ENCODE measurements around the gene AQP12B.

The AQP12B gene

DNA sequence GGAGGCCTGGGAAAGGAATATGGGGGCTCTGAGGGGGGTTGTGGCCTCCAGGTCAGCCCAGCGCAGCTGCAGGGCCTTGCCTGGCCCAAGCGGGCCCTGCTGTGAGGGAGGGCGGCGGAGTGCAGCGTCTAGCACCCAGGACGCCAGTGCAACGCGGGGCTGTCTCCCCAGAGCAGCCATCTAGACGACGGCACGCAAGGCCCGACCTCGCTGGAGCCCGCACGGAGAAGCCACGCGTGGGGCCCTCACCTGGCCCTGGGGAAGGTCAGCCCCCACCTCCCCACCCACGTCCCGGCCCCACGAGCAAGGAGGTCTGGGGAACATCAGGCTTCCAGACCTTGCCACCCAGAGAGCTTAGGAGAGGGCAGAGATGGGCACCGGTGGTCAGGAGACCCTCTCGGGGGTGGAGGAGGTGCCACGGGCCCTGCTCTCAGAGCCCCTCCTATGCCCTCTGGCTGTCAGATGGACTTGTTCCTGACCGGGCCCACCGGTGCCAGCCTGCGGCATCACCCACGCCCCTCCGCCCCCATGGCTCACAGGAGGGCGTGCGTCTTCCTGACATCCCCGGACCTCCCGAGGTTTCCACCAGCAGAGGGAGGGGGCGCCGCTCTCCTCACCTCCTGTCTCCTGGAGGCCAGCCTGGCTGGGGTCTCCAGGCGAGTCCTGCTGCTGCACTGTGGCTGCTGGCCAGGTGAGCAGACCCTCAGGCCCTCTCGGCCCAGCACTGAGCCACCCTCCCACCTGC is 40.5 kb downstream of the AQP12B start:
- no peak overlapping the region for H3K18ac ChIP-seq (ENCODE audit: low read depth in 1 of 2, low read length in 2 of 2)
- no peak overlapping the region for H2BK120ac ChIP-seq (ENCODE audit: low read depth, low read length)
- peaks cover 5 to 70% of the 10 kb centered on the region in 2 experiments for H3K27me3 ChIP-seq (ENCODE audit: control insufficient read depth in 1 of 2, insufficient read depth in 1 of 2, low read length in 2 of 2)
- no peaks in the 10 kb centered on the region for H3K9me3 ChIP-seq (ENCODE audit: control insufficient read depth, low read length)
- no peaks in the 10 kb centered on the region for H3K79me1 ChIP-seq (replicated peaks; ENCODE audit: low read length, poor library complexity, severe bottlenecking)
- H3K36me3 ChIP-seq (ENCODE audit: control insufficient read depth in 1 of 2, insufficient read depth in 2 of 2, low read depth in 1 of 2, low read length in 2 of 2), result no peaks in the 10 kb centered on the region
- H3K4me3 ChIP-seq (ENCODE audit: insufficient read depth in 1 of 2, low read depth in 1 of 2, low read length in 2 of 2), result no peak overlapping the region
- H2AK5ac ChIP-seq (ENCODE audit: low read length, severe bottlenecking), result no peak overlapping the region
- H4K91ac ChIP-seq (ENCODE audit: low read length), result no peak overlapping the region
- no peak overlapping the region for H2BK12ac ChIP-seq (ENCODE audit: low read length in 2 of 2)
- 90% methylated on average over 36 of the region's 36 CpGs for WGBS
- H2BK5ac ChIP-seq (ENCODE audit: low read depth, low read length, poor library complexity, severe bottlenecking), result no peak overlapping the region
- no peak overlapping the region for H3K23ac ChIP-seq (ENCODE audit: low read length in 2 of 2)
- no peak overlapping the region for H3K4me2 ChIP-seq (ENCODE audit: low read length, poor library complexity, severe bottlenecking)
- no peak for DNase-seq
- no peak overlapping the region for H2AFZ ChIP-seq (ENCODE audit: low read depth, low read length)
- peaks cover 2% of the 10 kb centered on the region for H3K4me1 ChIP-seq (ENCODE audit: control insufficient read depth, insufficient read depth, low read depth, low read length)
- H2BK15ac ChIP-seq (ENCODE audit: low read depth, poor library complexity, severe bottlenecking), result no peak overlapping the region
- no peak overlapping the region for H3K9ac ChIP-seq (ENCODE audit: low read length)
- no peak overlapping the region for H3K27ac ChIP-seq (ENCODE audit: low read length, poor library complexity, severe bottlenecking)
- H4K8ac ChIP-seq (ENCODE audit: low read length), result no peak overlapping the region
- H3K4ac ChIP-seq (ENCODE audit: low read depth in 1 of 2, low read length in 2 of 2), result no peak overlapping the region
- no peak overlapping the region for H3K14ac ChIP-seq (ENCODE audit: low read length in 2 of 2)

DNA sequence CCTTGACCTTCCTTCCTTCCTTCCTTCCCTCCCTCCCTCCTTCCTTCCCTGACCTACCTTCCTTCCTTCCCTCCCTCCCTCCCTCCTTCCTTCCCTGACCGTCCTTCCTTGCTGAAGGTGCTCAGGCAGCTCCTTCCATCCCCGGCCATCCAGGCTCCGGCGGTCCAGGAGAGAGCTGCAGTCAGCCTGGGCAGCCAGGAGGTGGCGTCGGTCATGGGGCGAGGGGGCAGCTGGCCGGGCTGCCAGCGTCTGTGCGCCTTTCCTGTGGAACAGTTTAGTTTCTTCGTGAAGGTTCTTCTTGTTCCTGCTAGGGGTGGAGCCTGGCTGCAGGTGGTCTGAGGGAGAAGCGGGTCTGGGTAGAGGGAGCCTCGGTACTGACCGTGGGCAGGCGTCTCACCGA is 41.7 kb downstream of the AQP12B start:
- no peak overlapping the region for H3K4ac ChIP-seq (ENCODE audit: low read depth in 1 of 2, low read length in 2 of 2)
- H4K91ac ChIP-seq (ENCODE audit: low read length), result no peak overlapping the region
- H3K23ac ChIP-seq (ENCODE audit: low read length in 2 of 2), result no peak overlapping the region
- no peak overlapping the region for H2BK5ac ChIP-seq (ENCODE audit: low read depth, low read length, poor library complexity, severe bottlenecking)
- no peak overlapping the region for H2AK5ac ChIP-seq (ENCODE audit: low read length, severe bottlenecking)
- H3K18ac ChIP-seq (ENCODE audit: low read depth in 1 of 2, low read length in 2 of 2), result no peak overlapping the region
- H3K14ac ChIP-seq (ENCODE audit: low read length in 2 of 2), result no peak overlapping the region
- H3K4me3 ChIP-seq (ENCODE audit: insufficient read depth in 1 of 2, low read depth in 1 of 2, low read length in 2 of 2), result no peak overlapping the region
- no peak overlapping the region for H2BK12ac ChIP-seq (ENCODE audit: low read length in 2 of 2)
- no peak overlapping the region for H3K9ac ChIP-seq (ENCODE audit: low read length)
- H3K27me3 ChIP-seq (ENCODE audit: control insufficient read depth in 1 of 2, insufficient read depth in 1 of 2, low read length in 2 of 2), result peaks cover 5 to 66% of the 10 kb centered on the region in 2 experiments
- no peak overlapping the region for H2BK120ac ChIP-seq (ENCODE audit: low read depth, low read length)
- no peak overlapping the region for H3K27ac ChIP-seq (ENCODE audit: low read length, poor library complexity, severe bottlenecking)
- H2AFZ ChIP-seq (ENCODE audit: low read depth, low read length), result no peak overlapping the region
- H3K36me3 ChIP-seq (ENCODE audit: control insufficient read depth in 1 of 2, insufficient read depth in 2 of 2, low read depth in 1 of 2, low read length in 2 of 2), result no peaks in the 10 kb centered on the region
- H2BK15ac ChIP-seq (ENCODE audit: low read depth, poor library complexity, severe bottlenecking), result no peak overlapping the region
- H3K9me3 ChIP-seq (ENCODE audit: control insufficient read depth, low read length), result no peaks in the 10 kb centered on the region
- WGBS, result 47% methylated on average over 6 of the region's 16 CpGs
- no peak for DNase-seq
- H3K4me1 ChIP-seq (ENCODE audit: control insufficient read depth, insufficient read depth, low read depth, low read length), result peaks cover 2% of the 10 kb centered on the region
- H4K8ac ChIP-seq (ENCODE audit: low read length), result no peak overlapping the region
- no peak overlapping the region for H3K4me2 ChIP-seq (ENCODE audit: low read length, poor library complexity, severe bottlenecking)
- H3K79me1 ChIP-seq (replicated peaks; ENCODE audit: low read length, poor library complexity, severe bottlenecking), result no peaks in the 10 kb centered on the region

- Histone ChIP-seq H3K14ac (ENCODE audit: low read length in 2 of 2) (no peak overlapping the region), H2BK15ac (ENCODE audit: low read depth, poor library complexity, severe bottlenecking) (no peak overlapping the region), H4K91ac (ENCODE audit: low read length) (no peak overlapping the region)
Measured at GRCh38 chr2:240639566-240639965, 43.1 kb downstream of the AQP12B start.

DNA sequence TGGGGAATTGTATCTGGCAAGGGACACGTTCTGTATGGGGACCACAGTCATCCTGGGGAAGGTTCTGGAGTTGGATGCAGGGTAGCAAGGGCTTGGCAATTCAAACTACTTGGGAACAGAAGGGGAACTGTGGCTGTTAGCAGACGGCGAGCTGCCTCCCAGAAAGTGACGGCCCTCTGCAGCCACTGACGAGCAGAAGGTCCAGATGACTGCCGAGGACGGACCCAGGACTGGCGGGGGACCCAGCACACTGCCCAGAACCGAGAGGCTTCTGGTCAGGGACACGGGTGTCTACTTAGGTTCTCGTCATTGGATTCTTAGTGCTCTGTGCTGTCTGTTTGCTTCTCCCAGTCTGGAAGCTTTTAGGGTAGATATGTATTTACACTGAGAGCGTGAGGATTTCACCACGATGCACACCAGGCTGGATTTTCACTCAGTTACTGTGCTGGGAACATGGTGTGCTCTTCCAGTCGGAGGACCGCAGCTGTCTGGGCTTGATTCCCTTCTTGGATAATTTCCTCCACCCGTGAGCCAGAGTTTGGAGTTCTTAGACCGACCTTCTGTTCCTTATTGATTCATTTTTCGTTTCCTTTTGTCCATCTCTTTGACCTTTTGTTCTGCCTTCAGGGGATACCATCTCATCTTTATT is 44.0 kb downstream of the AQP12B start:
- H4K8ac ChIP-seq (ENCODE audit: low read length), result no peak overlapping the region
- no peak overlapping the region for H3K4me3 ChIP-seq (ENCODE audit: insufficient read depth in 1 of 2, low read depth in 1 of 2, low read length in 2 of 2)
- no peak overlapping the region for H3K27ac ChIP-seq (ENCODE audit: low read length, poor library complexity, severe bottlenecking)
- peaks cover 2% of the 10 kb centered on the region for H3K4me1 ChIP-seq (ENCODE audit: control insufficient read depth, insufficient read depth, low read depth, low read length)
- H2BK120ac ChIP-seq (ENCODE audit: low read depth, low read length), result no peak overlapping the region
- H3K9me3 ChIP-seq (ENCODE audit: control insufficient read depth, low read length), result peaks cover 10% of the 10 kb centered on the region
- H3K9ac ChIP-seq (ENCODE audit: low read length), result no peak overlapping the region
- no peak overlapping the region for H3K4me2 ChIP-seq (ENCODE audit: low read length, poor library complexity, severe bottlenecking)
- H2AFZ ChIP-seq (ENCODE audit: low read depth, low read length), result no peak overlapping the region
- no peak overlapping the region for H2AK5ac ChIP-seq (ENCODE audit: low read length, severe bottlenecking)
- no peak overlapping the region for H2BK15ac ChIP-seq (ENCODE audit: low read depth, poor library complexity, severe bottlenecking)
- DNase-seq, result no peak
- H3K14ac ChIP-seq (ENCODE audit: low read length in 2 of 2), result no peak overlapping the region
- 75% methylated on average over 18 of the region's 18 CpGs for WGBS
- peaks cover under 1 to 43% of the 10 kb centered on the region in 2 experiments for H3K27me3 ChIP-seq (ENCODE audit: control insufficient read depth in 1 of 2, insufficient read depth in 1 of 2, low read length in 2 of 2)
- H2BK12ac ChIP-seq (ENCODE audit: low read length in 2 of 2), result no peak overlapping the region
- H3K4ac ChIP-seq (ENCODE audit: low read depth in 1 of 2, low read length in 2 of 2), result no peak overlapping the region
- H3K79me1 ChIP-seq (replicated peaks; ENCODE audit: low read length, poor library complexity, severe bottlenecking), result no peaks in the 10 kb centered on the region
- no peak overlapping the region for H3K18ac ChIP-seq (ENCODE audit: low read depth in 1 of 2, low read length in 2 of 2)
- H3K36me3 ChIP-seq (ENCODE audit: control insufficient read depth in 1 of 2, insufficient read depth in 2 of 2, low read depth in 1 of 2, low read length in 2 of 2), result no peaks in the 10 kb centered on the region
- H2BK5ac ChIP-seq (ENCODE audit: low read depth, low read length, poor library complexity, severe bottlenecking), result no peak overlapping the region
- H4K91ac ChIP-seq (ENCODE audit: low read length), result no peak overlapping the region
- no peak overlapping the region for H3K23ac ChIP-seq (ENCODE audit: low read length in 2 of 2)

More at GRCh38 chr2:240639566-240639965, 43.1 kb downstream of the AQP12B start:
- peaks cover 2% of the 10 kb centered on the region for H3K4me1 ChIP-seq (ENCODE audit: control insufficient read depth, insufficient read depth, low read depth, low read length)
- DNase-seq, result no peak
- H3K4ac ChIP-seq (ENCODE audit: low read depth in 1 of 2, low read length in 2 of 2), result no peak overlapping the region
- no peak overlapping the region for H3K23ac ChIP-seq (ENCODE audit: low read length in 2 of 2)
- H3K27me3 ChIP-seq (ENCODE audit: control insufficient read depth in 1 of 2, insufficient read depth in 1 of 2, low read length in 2 of 2), result peaks cover 5 to 52% of the 10 kb centered on the region in 2 experiments
- WGBS, result 92% methylated on average over 18 of the region's 18 CpGs
- H3K36me3 ChIP-seq (ENCODE audit: control insufficient read depth in 1 of 2, insufficient read depth in 2 of 2, low read depth in 1 of 2, low read length in 2 of 2), result no peaks in the 10 kb centered on the region
- no peak overlapping the region for H3K18ac ChIP-seq (ENCODE audit: low read depth in 1 of 2, low read length in 2 of 2)
- no peak overlapping the region for H3K4me2 ChIP-seq (ENCODE audit: low read length, poor library complexity, severe bottlenecking)
- H2BK5ac ChIP-seq (ENCODE audit: low read depth, low read length, poor library complexity, severe bottlenecking), result no peak overlapping the region
- H3K9ac ChIP-seq (ENCODE audit: low read length), result no peak overlapping the region
- H2BK12ac ChIP-seq (ENCODE audit: low read length in 2 of 2), result no peak overlapping the region
- peaks cover 1% of the 10 kb centered on the region for H3K9me3 ChIP-seq (ENCODE audit: control insufficient read depth, low read length)
- no peak overlapping the region for H2AK5ac ChIP-seq (ENCODE audit: low read length, severe bottlenecking)
- no peak overlapping the region for H2AFZ ChIP-seq (ENCODE audit: low read depth, low read length)
- no peak overlapping the region for H3K4me3 ChIP-seq (ENCODE audit: insufficient read depth in 1 of 2, low read depth in 1 of 2, low read length in 2 of 2)
- H2BK120ac ChIP-seq (ENCODE audit: low read depth, low read length), result no peak overlapping the region
- H3K79me1 ChIP-seq (replicated peaks; ENCODE audit: low read length, poor library complexity, severe bottlenecking), result no peaks in the 10 kb centered on the region
- H4K8ac ChIP-seq (ENCODE audit: low read length), result no peak overlapping the region
- H3K27ac ChIP-seq (ENCODE audit: low read length, poor library complexity, severe bottlenecking), result no peak overlapping the region

Measured in mesenchymal stem cell (in vitro differentiated cells and primary cell).